Osteoblast (primary cell): ENCODE measurements around the gene CORO2B. TPM values are rescaled to one million over a fixed set of nuclear protein-coding genes. Genes with fewer than 3 reads are reported as not detected.

Source experiments
- DNase-seq: peaks from one replicate; pipeline ENCODE4 v3.0.0; 2011; ENCODE audit warnings: low spot score, mixed read lengths; ENCODE audit not compliant: insufficient read length; ENCODE audit errors: missing footprints
- H2AFZ ChIP-seq: 2 replicates; pipeline ENCODE4 v1.6.0; 2011; ENCODE audit warnings: mild to moderate bottlenecking, low read length
- H3K27ac ChIP-seq: 2 replicates; pipeline ENCODE4 v1.5.1; 2011; ENCODE audit warnings: mild to moderate bottlenecking, low read depth, low read length, moderate library complexity
- H3K27me3 ChIP-seq: 2 replicates; pipeline ENCODE4 v1.6.0; 2012; ENCODE audit warnings: mild to moderate bottlenecking, control low read depth, inconsistent platforms, low read length, moderate library complexity; ENCODE audit not compliant: insufficient read depth
- H3K36me3 ChIP-seq: 2 replicates; pipeline ENCODE4 v1.5.1; 2011; ENCODE audit warnings: mild to moderate bottlenecking, low read length, control low read depth, moderate library complexity; ENCODE audit not compliant: insufficient read depth
- H3K4me1 ChIP-seq: 2 replicates; pipeline ENCODE4 v1.5.1; 2011; ENCODE audit warnings: mild to moderate bottlenecking, low read length, control low read depth, moderate library complexity; ENCODE audit not compliant: insufficient read depth
- H3K4me2 ChIP-seq: 2 replicates; pipeline ENCODE4 v1.6.0; 2011; ENCODE audit warnings: mild to moderate bottlenecking, low read length; ENCODE audit not compliant: insufficient read depth
- H3K4me3 ChIP-seq: fragments of 200-600 bp; sonication (generic); 3 replicates; pipeline ENCODE4 v1.5.1; 2012; ENCODE audit warnings: mild to moderate bottlenecking, low read length, inconsistent platforms; ENCODE audit not compliant: insufficient read depth
- H3K79me2 ChIP-seq: 2 replicates; pipeline ENCODE4 v1.6.0; 2012; ENCODE audit warnings: mild to moderate bottlenecking, low read length, control low read depth, inconsistent platforms; ENCODE audit not compliant: insufficient read depth
- H3K9me3 ChIP-seq: 2 replicates; pipeline ENCODE4 v1.5.1; 2011; ENCODE audit warnings: low read depth, low read length, control low read depth
- H4K20me1 ChIP-seq: 2 replicates; pipeline ENCODE4 v1.6.0; 2012; ENCODE audit warnings: mild to moderate bottlenecking, low read length, control low read depth; ENCODE audit not compliant: insufficient read depth
- total RNA-seq: library from RNA; depleted of rRNA; stranded (reverse); fragments of >200 nt; gene quantifications from 2 replicates; pipeline ENCODE4 v1.2.3, GENCODE V29; 2012
- TF ChIP-seq, protein P1 (sequence below): IDR thresholded peaks from 2 replicates; pipeline ENCODE4 v1.5.1; 2011; ENCODE audit warnings: mild to moderate bottlenecking, low read depth, low read length, moderate library complexity; ENCODE audit errors: extremely low read depth

Gene CORO2B
- total RNA-seq, 1 donor, result 10.5 TPM

DNA sequence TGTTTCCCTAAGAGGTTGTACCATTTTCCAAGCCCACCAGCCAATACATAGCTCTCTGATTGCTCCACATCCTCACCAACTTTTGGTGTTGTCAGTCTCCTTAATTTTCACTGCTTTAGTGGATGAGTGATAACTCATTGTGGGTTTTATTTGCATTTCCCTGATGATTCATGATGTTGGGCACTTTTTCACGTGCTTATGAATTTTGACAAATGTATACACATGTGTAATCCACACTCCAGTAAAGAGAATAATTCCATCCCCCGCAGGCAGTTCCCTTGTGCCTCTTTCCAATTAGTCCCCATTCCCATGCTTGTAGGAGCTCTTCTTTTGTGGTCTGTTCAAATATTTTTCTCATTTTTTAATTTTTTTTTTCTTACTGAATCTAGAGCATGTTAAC lies 189.5 kb downstream of the CORO2B start:
- no peaks in the 10 kb centered on the region for H4K20me1 ChIP-seq
- H2AFZ ChIP-seq, result no peak overlapping the region
- H3K79me2 ChIP-seq, result no peaks in the 10 kb centered on the region
- TF ChIP-seq, protein P1, sequence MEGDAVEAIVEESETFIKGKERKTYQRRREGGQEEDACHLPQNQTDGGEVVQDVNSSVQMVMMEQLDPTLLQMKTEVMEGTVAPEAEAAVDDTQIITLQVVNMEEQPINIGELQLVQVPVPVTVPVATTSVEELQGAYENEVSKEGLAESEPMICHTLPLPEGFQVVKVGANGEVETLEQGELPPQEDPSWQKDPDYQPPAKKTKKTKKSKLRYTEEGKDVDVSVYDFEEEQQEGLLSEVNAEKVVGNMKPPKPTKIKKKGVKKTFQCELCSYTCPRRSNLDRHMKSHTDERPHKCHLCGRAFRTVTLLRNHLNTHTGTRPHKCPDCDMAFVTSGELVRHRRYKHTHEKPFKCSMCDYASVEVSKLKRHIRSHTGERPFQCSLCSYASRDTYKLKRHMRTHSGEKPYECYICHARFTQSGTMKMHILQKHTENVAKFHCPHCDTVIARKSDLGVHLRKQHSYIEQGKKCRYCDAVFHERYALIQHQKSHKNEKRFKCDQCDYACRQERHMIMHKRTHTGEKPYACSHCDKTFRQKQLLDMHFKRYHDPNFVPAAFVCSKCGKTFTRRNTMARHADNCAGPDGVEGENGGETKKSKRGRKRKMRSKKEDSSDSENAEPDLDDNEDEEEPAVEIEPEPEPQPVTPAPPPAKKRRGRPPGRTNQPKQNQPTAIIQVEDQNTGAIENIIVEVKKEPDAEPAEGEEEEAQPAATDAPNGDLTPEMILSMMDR, result no peak
- no peak for DNase-seq
- peaks cover 6% of the 10 kb centered on the region for H3K4me1 ChIP-seq
- H3K9me3 ChIP-seq, result no peaks in the 10 kb centered on the region
- H3K4me2 ChIP-seq, result no peak overlapping the region
- no peaks in the 10 kb centered on the region for H3K36me3 ChIP-seq
- H3K4me3 ChIP-seq, result no peak overlapping the region
- peaks cover 12% of the 10 kb centered on the region for H3K27me3 ChIP-seq
- H3K27ac ChIP-seq, result no peak overlapping the region

DNA sequence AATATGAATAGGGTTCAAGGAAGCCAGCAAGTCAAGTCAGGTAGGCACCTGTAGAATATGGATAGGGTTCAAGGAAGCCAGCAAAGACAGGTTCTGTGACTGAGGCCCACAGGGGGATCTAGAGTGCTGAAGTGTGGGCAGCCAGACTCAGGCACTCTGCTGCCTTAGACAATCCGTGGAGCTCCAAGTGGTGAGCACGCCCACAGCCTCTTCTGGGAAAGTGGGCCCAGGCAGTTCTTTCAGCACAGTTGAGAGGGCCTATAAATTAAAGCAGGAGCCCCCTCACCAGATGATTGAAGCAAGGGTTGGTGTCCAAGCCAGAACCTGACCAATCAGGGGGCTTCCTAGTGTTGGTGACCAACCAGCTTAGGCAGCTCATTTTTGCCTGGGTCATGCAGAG lies 190.9 kb downstream of the CORO2B start:
- TF ChIP-seq, protein P1, result no peak
- Histone ChIP-seq H3K36me3 (no peaks in the 10 kb centered on the region), H4K20me1 (no peaks in the 10 kb centered on the region), H3K4me2 (no peak overlapping the region), H3K27ac (no peak overlapping the region), H3K4me1 (peaks cover 7% of the 10 kb centered on the region), H3K79me2 (no peaks in the 10 kb centered on the region), H3K27me3 (peaks cover 12% of the 10 kb centered on the region), H3K9me3 (no peaks in the 10 kb centered on the region), H2AFZ (no peak overlapping the region), H3K4me3 (no peak overlapping the region)
- no peak for DNase-seq

DNA sequence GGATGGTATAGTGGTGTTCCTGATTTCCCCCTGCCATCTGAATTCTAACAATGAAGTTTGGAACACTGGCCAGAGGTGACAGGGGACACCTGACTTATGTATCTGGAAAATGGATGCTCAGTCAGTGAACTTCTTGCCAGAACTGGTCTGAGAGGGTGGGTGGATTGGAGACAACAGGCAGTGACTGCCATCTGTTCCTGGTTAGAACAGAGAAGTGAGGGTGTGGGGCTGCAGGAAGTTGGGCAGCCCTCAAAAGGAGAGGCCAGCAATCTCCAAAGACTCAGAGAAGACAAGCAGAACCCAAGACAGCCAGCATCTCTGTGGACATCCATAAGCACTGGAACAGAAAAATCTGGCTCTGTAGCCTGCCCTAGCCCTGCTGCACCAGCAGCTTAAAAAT lies 191.4 kb downstream of the CORO2B start:
- H3K4me2 ChIP-seq, result no peak overlapping the region
- no peaks in the 10 kb centered on the region for H3K36me3 ChIP-seq
- TF ChIP-seq, protein P1, result no peak
- H4K20me1 ChIP-seq, result no peaks in the 10 kb centered on the region
- no peak overlapping the region for H3K27ac ChIP-seq
- H3K27me3 ChIP-seq, result peaks cover 12% of the 10 kb centered on the region
- H3K9me3 ChIP-seq, result no peaks in the 10 kb centered on the region
- H3K4me1 ChIP-seq, result peaks cover 13% of the 10 kb centered on the region
- no peak for DNase-seq
- no peak overlapping the region for H3K4me3 ChIP-seq
- no peak overlapping the region for H2AFZ ChIP-seq
- H3K79me2 ChIP-seq, result no peaks in the 10 kb centered on the region

DNA sequence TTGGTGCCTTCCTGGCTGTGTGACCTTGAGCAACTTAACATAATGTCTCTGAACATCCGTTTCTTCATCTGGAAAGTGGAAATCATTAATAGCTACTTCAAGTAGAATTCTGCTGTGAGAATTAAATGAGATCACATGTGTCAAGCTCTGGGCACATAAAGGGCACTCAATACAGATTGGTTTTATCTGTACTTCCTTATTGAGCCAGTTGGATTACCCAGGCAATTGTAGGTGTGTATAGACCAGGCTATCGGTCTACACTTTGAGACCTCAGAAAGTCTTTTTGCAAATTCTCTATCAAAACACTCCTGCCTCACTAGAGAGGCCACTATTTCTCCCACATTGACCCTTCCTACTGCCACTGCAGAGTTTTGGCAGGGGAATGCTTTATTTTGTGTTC lies 194.2 kb downstream of the CORO2B start:
- H3K27me3 ChIP-seq, result peaks cover 12% of the 10 kb centered on the region
- H3K4me3 ChIP-seq, result no peak overlapping the region
- no peak overlapping the region for H2AFZ ChIP-seq
- H3K36me3 ChIP-seq, result peaks cover 4% of the 10 kb centered on the region
- TF ChIP-seq, protein P1, result no peak
- peaks cover 2% of the 10 kb centered on the region for H4K20me1 ChIP-seq
- H3K79me2 ChIP-seq, result no peaks in the 10 kb centered on the region
- no peak for DNase-seq
- H3K9me3 ChIP-seq, result no peaks in the 10 kb centered on the region
- no peak overlapping the region for H3K4me2 ChIP-seq
- peaks cover 26% of the 10 kb centered on the region for H3K4me1 ChIP-seq
- no peak overlapping the region for H3K27ac ChIP-seq
